ENCODE measurements around the gene EHD4.

DNA sequence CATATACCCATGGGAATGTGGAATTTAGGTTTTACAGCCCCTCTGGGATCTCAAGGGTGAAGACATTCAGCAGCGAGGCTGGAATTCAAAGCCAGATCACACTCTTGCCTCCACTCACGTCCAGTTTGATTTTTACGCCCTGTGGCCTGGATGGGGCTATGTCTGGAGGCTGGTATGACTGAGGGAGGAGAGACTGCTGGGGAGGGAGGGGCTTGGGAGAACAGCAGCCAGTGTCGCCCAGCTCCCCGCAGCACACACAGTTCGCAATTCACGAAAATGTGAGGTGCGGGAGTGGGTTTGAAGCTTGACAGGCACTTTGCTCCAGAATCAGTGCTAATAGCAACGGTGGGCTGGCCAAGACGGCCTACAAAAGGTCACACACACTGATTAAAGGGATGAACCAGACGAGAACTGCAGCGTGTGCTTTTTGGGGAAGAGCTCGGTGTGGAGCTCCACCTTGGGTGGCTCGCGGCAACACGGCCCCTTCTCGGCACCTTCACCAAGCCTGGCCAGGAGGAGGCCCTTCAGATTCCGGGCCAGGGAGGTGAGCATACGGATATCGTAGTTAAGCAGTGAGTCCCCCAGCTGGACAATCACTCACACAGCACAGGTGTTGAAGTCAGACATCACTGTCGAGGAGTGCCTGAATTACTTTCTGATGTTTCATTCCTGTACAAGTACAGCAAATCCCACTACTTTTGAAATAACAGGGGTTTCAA lies 16.4 kb downstream of the EHD4 start:
- no peak for TF ChIP-seq POLR2A (IDR thresholded peaks at IDR 0.05)
- TF ChIP-seq, protein P1, sequence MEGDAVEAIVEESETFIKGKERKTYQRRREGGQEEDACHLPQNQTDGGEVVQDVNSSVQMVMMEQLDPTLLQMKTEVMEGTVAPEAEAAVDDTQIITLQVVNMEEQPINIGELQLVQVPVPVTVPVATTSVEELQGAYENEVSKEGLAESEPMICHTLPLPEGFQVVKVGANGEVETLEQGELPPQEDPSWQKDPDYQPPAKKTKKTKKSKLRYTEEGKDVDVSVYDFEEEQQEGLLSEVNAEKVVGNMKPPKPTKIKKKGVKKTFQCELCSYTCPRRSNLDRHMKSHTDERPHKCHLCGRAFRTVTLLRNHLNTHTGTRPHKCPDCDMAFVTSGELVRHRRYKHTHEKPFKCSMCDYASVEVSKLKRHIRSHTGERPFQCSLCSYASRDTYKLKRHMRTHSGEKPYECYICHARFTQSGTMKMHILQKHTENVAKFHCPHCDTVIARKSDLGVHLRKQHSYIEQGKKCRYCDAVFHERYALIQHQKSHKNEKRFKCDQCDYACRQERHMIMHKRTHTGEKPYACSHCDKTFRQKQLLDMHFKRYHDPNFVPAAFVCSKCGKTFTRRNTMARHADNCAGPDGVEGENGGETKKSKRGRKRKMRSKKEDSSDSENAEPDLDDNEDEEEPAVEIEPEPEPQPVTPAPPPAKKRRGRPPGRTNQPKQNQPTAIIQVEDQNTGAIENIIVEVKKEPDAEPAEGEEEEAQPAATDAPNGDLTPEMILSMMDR (IDR thresholded peaks at IDR 0.05) = no peak

All from ovary (tissue), 3 donors.